ENCODE results near the gene TTC23L. TPM values are rescaled to one million over a fixed set of nuclear protein-coding genes. Genes with fewer than 3 reads are reported as not detected.
"Not testable (repeated sequence)": the region's sequence is repeated elsewhere in the genome, so short reads cannot be mapped to it uniquely, and the experiment has no call there.

TTC23L gene
- total RNA-seq, 1 experiment from 2014 or later, result 0.09 TPM

GRCh38 chr5:34827588-34828506, 11.1 kb upstream of the TTC23L start:
- no peaks in the 10 kb centered on the region for H3K27me3 Mint-ChIP-seq (ENCODE audit: insufficient read depth, unreplicated experiment)
- H3K36me3 Mint-ChIP-seq (ENCODE audit: insufficient read depth, unreplicated experiment), result peaks cover 71% of the 10 kb centered on the region
- BruUV-seq (replicated peaks), result no TSS peak
- H3K4me3 Mint-ChIP-seq (ENCODE audit: unreplicated experiment), result no peak overlapping the region
- H3K9me3 Mint-ChIP-seq (ENCODE audit: unreplicated experiment), result no peaks in the 10 kb centered on the region
- CTCF ChIA-PET, result interaction anchor here (0.6 kb wide), 1 partner anchor 1415 kb away, joined by 8 read pairs; no protein-coding TSS in a partner anchor
- intact Hi-C loops (cut with micrococcal nuclease; ENCODE audit: unreplicated experiment), result no loop called here
- peaks cover 6% of the 10 kb centered on the region for H3K4me1 Mint-ChIP-seq (ENCODE audit: low read depth, unreplicated experiment)
- H3K27ac Mint-ChIP-seq (ENCODE audit: unreplicated experiment), result no peak overlapping the region
- Histone ChIP-seq H3K9me3 (no peaks in the 10 kb centered on the region), H3K36me3 (ENCODE audit: control insufficient read depth, insufficient read depth, low read length) (peaks cover 2% of the 10 kb centered on the region; the same call in 1 of the 2 replicates), H3K4me1 (peaks cover 9% of the 10 kb centered on the region; the same call in 1 of the 2 replicates), H3K27me3 (replicated peaks; ENCODE audit: control insufficient read depth, insufficient read depth, low read length) (no peaks in the 10 kb centered on the region), H3K4me3 (ENCODE audit: low read depth, low read length) (no peak overlapping the region)
- no peak for TF ChIP-seq CTCF (IDR thresholded peaks at IDR 0.05; ENCODE audit: insufficient read depth in 1 of 2, low read depth in 1 of 2, low read length in 1 of 2, severe bottlenecking in 1 of 2, unreplicated experiment in 1 of 2)
- DNase-seq, result no peak
- POLR2A ChIA-PET, result no interaction called here

- H3K9me3 ChIP-seq; POLR2A ChIA-PET; H3K4me1 ChIP-seq; H3K36me3 ChIP-seq (ENCODE audit: control insufficient read depth, insufficient read depth, low read length); H3K27me3 Mint-ChIP-seq (ENCODE audit: insufficient read depth, unreplicated experiment); H3K9me3 Mint-ChIP-seq (ENCODE audit: unreplicated experiment); BruUV-seq (replicated peaks); H3K27me3 ChIP-seq (replicated peaks; ENCODE audit: control insufficient read depth, insufficient read depth, low read length); H3K4me1 Mint-ChIP-seq (ENCODE audit: low read depth, unreplicated experiment); H3K27ac Mint-ChIP-seq (ENCODE audit: unreplicated experiment); H3K4me3 ChIP-seq (ENCODE audit: low read depth, low read length); H3K4me3 Mint-ChIP-seq (ENCODE audit: unreplicated experiment); DNase-seq; intact Hi-C loops (cut with micrococcal nuclease; ENCODE audit: unreplicated experiment); CTCF ChIA-PET: not testable (repeated sequence)
- H3K36me3 Mint-ChIP-seq (ENCODE audit: insufficient read depth, unreplicated experiment), result peaks cover 64% of the 10 kb centered on the region
Observed at GRCh38 chr5:34830827-34831226, 8.1 kb upstream of the TTC23L start.

GRCh38 chr5:34831303-34831702, 7.7 kb upstream of the TTC23L start:
- ChIA-PET POLR2A (interaction anchor here (1.1 kb wide), 1 partner anchor 84 kb away, joined by 3 read pairs; the partner anchor contains the start of gene RAD1), CTCF (no interaction called here)

More at GRCh38 chr5:34831303-34831702, 7.7 kb upstream of the TTC23L start:
- Mint-ChIP-seq H3K4me1 (ENCODE audit: low read depth, unreplicated experiment) (no peaks in the 10 kb centered on the region), H3K36me3 (ENCODE audit: insufficient read depth, unreplicated experiment) (peaks cover 63% of the 10 kb centered on the region), H3K4me3 (ENCODE audit: unreplicated experiment) (no peak overlapping the region), H3K27me3 (ENCODE audit: insufficient read depth, unreplicated experiment) (no peaks in the 10 kb centered on the region), H3K27ac (ENCODE audit: unreplicated experiment) (no peak overlapping the region), H3K9me3 (ENCODE audit: unreplicated experiment) (no peaks in the 10 kb centered on the region)
- H3K27me3 ChIP-seq (replicated peaks; ENCODE audit: control insufficient read depth, insufficient read depth, low read length), result no peaks in the 10 kb centered on the region
- BruUV-seq (replicated peaks), result no TSS peak
- no peaks in the 10 kb centered on the region for H3K9me3 ChIP-seq
- no peak overlapping the region for H3K4me3 ChIP-seq (ENCODE audit: low read depth, low read length)
- H3K36me3 ChIP-seq (ENCODE audit: control insufficient read depth, insufficient read depth, low read length), result no peaks in the 10 kb centered on the region
- intact Hi-C loops (cut with micrococcal nuclease; ENCODE audit: unreplicated experiment), result no loop called here
- no peak for DNase-seq
- H3K4me1 ChIP-seq, result no peaks in the 10 kb centered on the region
- TF ChIP-seq CTCF (IDR thresholded peaks at IDR 0.05; ENCODE audit: insufficient read depth in 1 of 2, low read depth in 1 of 2, low read length in 1 of 2, severe bottlenecking in 1 of 2, unreplicated experiment in 1 of 2), result no peak

Measured in Caco-2 (cell line).